22Rv1 (cell line): ENCODE data around the gene CACNG5.

Experiments used
- ZFX ChIP-seq: fragments of 450-650 bp; IDR thresholded peaks from 2 replicates; pipeline ENCODE4 v1.6.1; 2017; ENCODE audit warnings: antibody characterized with exemption, borderline replicate concordance
- TF ChIP-seq, protein P1 (sequence below): fragments of 450-650 bp; IDR thresholded peaks from 2 replicates; pipeline ENCODE4 v1.5.1; 2017; ENCODE audit warnings: mild to moderate bottlenecking

DNA sequence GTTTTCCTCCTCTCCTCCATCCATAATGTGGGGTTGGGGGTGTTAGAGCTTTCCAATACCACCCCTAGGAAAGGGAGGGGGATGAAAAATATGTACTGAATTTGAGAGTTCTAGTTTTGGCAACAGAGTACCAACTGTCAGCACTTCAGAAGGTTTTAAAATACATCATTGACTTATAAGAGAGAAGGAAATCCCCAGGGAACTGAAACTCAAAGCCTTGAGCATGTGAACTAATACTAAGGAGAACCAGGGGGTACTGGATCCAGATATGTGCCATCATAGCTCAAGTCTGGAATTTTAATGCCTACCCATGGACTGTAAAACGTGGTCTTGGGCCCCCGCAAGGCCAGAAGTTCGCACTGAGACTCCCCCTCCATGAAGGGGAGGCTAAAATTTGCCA, 15.8 kb downstream of the CACNG5 start:
- TF ChIP-seq, protein P1, sequence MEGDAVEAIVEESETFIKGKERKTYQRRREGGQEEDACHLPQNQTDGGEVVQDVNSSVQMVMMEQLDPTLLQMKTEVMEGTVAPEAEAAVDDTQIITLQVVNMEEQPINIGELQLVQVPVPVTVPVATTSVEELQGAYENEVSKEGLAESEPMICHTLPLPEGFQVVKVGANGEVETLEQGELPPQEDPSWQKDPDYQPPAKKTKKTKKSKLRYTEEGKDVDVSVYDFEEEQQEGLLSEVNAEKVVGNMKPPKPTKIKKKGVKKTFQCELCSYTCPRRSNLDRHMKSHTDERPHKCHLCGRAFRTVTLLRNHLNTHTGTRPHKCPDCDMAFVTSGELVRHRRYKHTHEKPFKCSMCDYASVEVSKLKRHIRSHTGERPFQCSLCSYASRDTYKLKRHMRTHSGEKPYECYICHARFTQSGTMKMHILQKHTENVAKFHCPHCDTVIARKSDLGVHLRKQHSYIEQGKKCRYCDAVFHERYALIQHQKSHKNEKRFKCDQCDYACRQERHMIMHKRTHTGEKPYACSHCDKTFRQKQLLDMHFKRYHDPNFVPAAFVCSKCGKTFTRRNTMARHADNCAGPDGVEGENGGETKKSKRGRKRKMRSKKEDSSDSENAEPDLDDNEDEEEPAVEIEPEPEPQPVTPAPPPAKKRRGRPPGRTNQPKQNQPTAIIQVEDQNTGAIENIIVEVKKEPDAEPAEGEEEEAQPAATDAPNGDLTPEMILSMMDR, result no peak
- no peak for TF ChIP-seq ZFX
